ENCODE measurements around the gene LCE1C. TPM values are rescaled to one million over a fixed set of nuclear protein-coding genes. Genes with fewer than 3 reads are reported as not detected.

Gene LCE1C
- total and polyA plus RNA-seq, 2 donors (not counting 1 experiment from before 2014, with no cell fraction given) = not detected

DNA sequence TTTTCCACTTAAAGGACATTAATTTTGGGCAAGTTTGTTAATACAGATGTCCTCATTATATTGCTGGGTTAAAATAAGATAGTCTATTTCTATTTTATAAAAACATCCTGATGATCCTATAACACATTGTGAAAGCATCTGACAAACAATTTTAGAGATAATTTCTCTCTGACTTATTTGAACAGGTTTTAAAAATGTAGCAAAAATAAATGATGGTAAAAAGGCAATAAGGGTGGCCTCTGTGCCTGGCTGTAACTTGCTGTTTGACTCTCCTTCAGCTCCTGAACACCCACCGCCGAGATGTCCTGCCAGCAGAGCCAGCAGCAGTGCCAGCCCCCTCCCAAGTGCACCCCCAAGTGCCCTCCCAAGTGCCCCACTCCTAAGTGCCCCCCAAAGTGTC is 20.7 kb upstream of the LCE1C start, which contains the start of gene LCE1A:
TSS of gene LCE1A (plus strand) at position 301 of the 400 bp plus-strand sequence. CDS start at position 301, 0 bp downstream.
- H3K27me3 Mint-ChIP-seq = peaks cover 41% of the 10 kb centered on the region

DNA sequence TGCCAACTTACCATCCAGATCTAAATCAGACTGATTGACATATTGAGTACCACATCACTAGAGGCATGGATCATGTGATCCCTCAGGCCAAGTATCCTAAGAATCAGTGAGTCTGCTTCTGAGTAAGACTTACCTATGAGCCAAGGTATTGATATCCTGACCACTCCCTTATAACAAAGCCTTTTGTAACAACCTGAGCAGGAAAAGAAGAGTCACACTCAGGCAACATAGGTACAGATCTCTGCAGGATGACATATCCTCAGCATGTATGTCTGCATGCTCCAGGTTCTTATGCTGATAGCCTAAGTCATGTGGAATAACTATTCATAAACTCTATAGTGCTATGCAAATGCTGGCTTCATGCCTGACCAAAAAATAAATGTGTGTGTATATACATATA is 18.5 kb upstream of the LCE1C start:
- no peak for DNase-seq
- CTCF ChIA-PET = no interaction called here
- peaks cover 35% of the 10 kb centered on the region for H3K27me3 Mint-ChIP-seq

More for the DNA sequence above, 20.7 kb upstream of the LCE1C start, which contains the start of gene LCE1A:
- ChIA-PET CTCF (no interaction called here), POLR2A (no interaction called here)
- Histone ChIP-seq H3K36me3 (replicated peaks in 1 of 2; ENCODE audit: control extremely low read depth in 1 of 2, control insufficient read depth in 1 of 2, extremely low read depth in 1 of 2, insufficient read depth in 2 of 2, low read length in 1 of 2) (no peaks in the 10 kb centered on the region), H2AFZ (ENCODE audit: insufficient read depth, low read depth, low read length, poor library complexity, severe bottlenecking) (no peak within 1 kb of the TSS), H3K27ac (ENCODE audit: low read length in 2 of 2) (no peak within 1 kb of the TSS), H3K4me3 (ENCODE audit: control extremely low read depth in 1 of 5, extremely low read depth in 1 of 5, insufficient read depth in 1 of 5, low read depth in 2 of 5, low read length in 4 of 5) (no peak within 1 kb of the TSS), H3K4me1 (ENCODE audit: control insufficient read depth in 2 of 2, insufficient read depth in 2 of 2, low read length in 2 of 2) (no peaks in the 10 kb centered on the region), H3K9ac (ENCODE audit: low read length) (no peak within 1 kb of the TSS), H4K20me1 (ENCODE audit: control insufficient read depth, insufficient read depth, low read length, poor library complexity, severe bottlenecking) (no peaks in the 10 kb centered on the region), H3K4me2 (replicated peaks; ENCODE audit: low read depth, low read length, poor library complexity, severe bottlenecking) (no peak within 1 kb of the TSS), H3K27me3 (replicated peaks in 1 of 4; ENCODE audit: control extremely low read depth in 1 of 4, control insufficient read depth in 3 of 4, insufficient read depth in 4 of 4, low read length in 3 of 4) (peaks cover 0 to 12% (median 5%) of the 10 kb centered on the region in 4 experiments), H3K79me2 (ENCODE audit: control insufficient read depth, insufficient read depth, low read length) (no peaks in the 10 kb centered on the region), H3K9me3 (ENCODE audit: control extremely low read depth in 1 of 3, control insufficient read depth in 2 of 3, insufficient read depth in 1 of 3, low read length in 2 of 3) (no peaks in the 10 kb centered on the region)
- Mint-ChIP-seq H3K9me3 (ENCODE audit: insufficient read depth) (no peaks in the 10 kb centered on the region), H3K4me3 (no peak within 1 kb of the TSS), H3K27ac (no peak within 1 kb of the TSS), H3K4me1 (no peaks in the 10 kb centered on the region)
- WGBS (ENCODE audit: insufficient coverage) = 86% methylated on average over 2 of the region's 2 CpGs
- intact Hi-C loops (cut with micrococcal nuclease) = no loop called here
- no peak for TF ChIP-seq EZH2 (IDR thresholded peaks at IDR 0.05; ENCODE audit: borderline replicate concordance, insufficient read depth, low read depth, low read length, poor library complexity, severe bottlenecking)
- TF ChIP-seq, protein P1, sequence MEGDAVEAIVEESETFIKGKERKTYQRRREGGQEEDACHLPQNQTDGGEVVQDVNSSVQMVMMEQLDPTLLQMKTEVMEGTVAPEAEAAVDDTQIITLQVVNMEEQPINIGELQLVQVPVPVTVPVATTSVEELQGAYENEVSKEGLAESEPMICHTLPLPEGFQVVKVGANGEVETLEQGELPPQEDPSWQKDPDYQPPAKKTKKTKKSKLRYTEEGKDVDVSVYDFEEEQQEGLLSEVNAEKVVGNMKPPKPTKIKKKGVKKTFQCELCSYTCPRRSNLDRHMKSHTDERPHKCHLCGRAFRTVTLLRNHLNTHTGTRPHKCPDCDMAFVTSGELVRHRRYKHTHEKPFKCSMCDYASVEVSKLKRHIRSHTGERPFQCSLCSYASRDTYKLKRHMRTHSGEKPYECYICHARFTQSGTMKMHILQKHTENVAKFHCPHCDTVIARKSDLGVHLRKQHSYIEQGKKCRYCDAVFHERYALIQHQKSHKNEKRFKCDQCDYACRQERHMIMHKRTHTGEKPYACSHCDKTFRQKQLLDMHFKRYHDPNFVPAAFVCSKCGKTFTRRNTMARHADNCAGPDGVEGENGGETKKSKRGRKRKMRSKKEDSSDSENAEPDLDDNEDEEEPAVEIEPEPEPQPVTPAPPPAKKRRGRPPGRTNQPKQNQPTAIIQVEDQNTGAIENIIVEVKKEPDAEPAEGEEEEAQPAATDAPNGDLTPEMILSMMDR (IDR thresholded peaks at IDR 0.05) = no peak
- DNase-seq = no peak
- no peak for ATAC-seq (ENCODE audit: low read depth)

More for the DNA sequence above, 18.5 kb upstream of the LCE1C start:
- ATAC-seq (ENCODE audit: low read depth) = no peak
- no peak overlapping the region for H3K4me3 ChIP-seq (ENCODE audit: control extremely low read depth in 1 of 5, extremely low read depth in 1 of 5, insufficient read depth in 1 of 5, low read depth in 2 of 5, low read length in 4 of 5)
- peaks cover 0 to 12% (median 5%) of the 10 kb centered on the region in 4 experiments for H3K27me3 ChIP-seq (replicated peaks in 1 of 4; ENCODE audit: control extremely low read depth in 1 of 4, control insufficient read depth in 3 of 4, insufficient read depth in 4 of 4, low read length in 3 of 4)
- peaks cover 4% of the 10 kb centered on the region in 2 donors for H3K4me1 ChIP-seq (ENCODE audit: control insufficient read depth in 2 of 2, insufficient read depth in 2 of 2, low read length in 2 of 2)
- H3K9ac ChIP-seq (ENCODE audit: low read length) = no peak overlapping the region
- no peak overlapping the region for H3K4me2 ChIP-seq (replicated peaks; ENCODE audit: low read depth, low read length, poor library complexity, severe bottlenecking)
- intact Hi-C loops (cut with micrococcal nuclease) = no loop called here
- H3K9me3 ChIP-seq (ENCODE audit: control extremely low read depth in 1 of 3, control insufficient read depth in 2 of 3, insufficient read depth in 1 of 3, low read length in 2 of 3) = no peaks in the 10 kb centered on the region
- no peak overlapping the region for H2AFZ ChIP-seq (ENCODE audit: insufficient read depth, low read depth, low read length, poor library complexity, severe bottlenecking)
- no peak overlapping the region for H3K27ac Mint-ChIP-seq
- H3K79me2 ChIP-seq (ENCODE audit: control insufficient read depth, insufficient read depth, low read length) = no peaks in the 10 kb centered on the region
- no peaks in the 10 kb centered on the region for H3K36me3 ChIP-seq (replicated peaks in 1 of 2; ENCODE audit: control extremely low read depth in 1 of 2, control insufficient read depth in 1 of 2, extremely low read depth in 1 of 2, insufficient read depth in 2 of 2, low read length in 1 of 2)
- POLR2A ChIA-PET = no interaction called here
- no peaks in the 10 kb centered on the region for H4K20me1 ChIP-seq (ENCODE audit: control insufficient read depth, insufficient read depth, low read length, poor library complexity, severe bottlenecking)
- TF ChIP-seq, protein P1 (IDR thresholded peaks at IDR 0.05) = no peak
- TF ChIP-seq EZH2 (IDR thresholded peaks at IDR 0.05; ENCODE audit: borderline replicate concordance, insufficient read depth, low read depth, low read length, poor library complexity, severe bottlenecking) = no peak
- H3K27ac ChIP-seq (ENCODE audit: low read length in 2 of 2) = no peak overlapping the region
- H3K4me1 Mint-ChIP-seq = peaks cover 6% of the 10 kb centered on the region
- no peak overlapping the region for H3K4me3 Mint-ChIP-seq
- H3K9me3 Mint-ChIP-seq (ENCODE audit: insufficient read depth) = no peaks in the 10 kb centered on the region

Measured in B cell (primary cell).